Inferior parietal cortex (tissue), 1 donor: ENCODE data around the gene HYAL3.
"Not testable (repeated sequence)": the region's sequence is repeated elsewhere in the genome, so short reads cannot be mapped to it uniquely, and the experiment has no call there.

ENCODE experiments used
- DNase-seq: peaks from one replicate; pipeline ENCODE4 v3.0.0-alpha.2; 2016; ENCODE audit errors: extremely low spot score

HYAL3 gene

DNA sequence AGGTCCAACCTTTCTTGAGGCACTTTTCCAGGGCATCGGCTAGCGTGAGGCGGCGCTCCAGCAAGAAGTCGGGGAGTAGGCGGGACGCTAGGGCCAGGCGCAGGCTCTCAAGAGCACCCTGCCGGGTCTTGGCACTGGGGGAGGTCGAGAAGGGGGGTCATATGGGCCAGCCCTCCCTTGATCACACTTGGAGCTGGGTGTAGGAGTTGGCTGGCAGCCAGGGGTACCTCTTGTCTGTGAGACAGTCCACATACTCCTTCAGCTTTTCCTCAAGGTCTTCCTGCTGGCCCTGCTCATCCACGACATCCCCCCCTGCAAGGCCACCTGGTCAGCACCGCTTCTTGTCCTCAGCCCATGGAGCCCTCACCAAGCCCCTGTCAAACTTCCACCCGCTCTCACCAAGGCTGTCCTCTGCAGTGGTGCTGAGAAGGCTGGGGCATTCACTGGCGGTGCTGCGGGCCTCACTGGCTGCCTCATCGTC is 9.0 kb downstream of the HYAL3 start:
- no peak for DNase-seq

DNA sequence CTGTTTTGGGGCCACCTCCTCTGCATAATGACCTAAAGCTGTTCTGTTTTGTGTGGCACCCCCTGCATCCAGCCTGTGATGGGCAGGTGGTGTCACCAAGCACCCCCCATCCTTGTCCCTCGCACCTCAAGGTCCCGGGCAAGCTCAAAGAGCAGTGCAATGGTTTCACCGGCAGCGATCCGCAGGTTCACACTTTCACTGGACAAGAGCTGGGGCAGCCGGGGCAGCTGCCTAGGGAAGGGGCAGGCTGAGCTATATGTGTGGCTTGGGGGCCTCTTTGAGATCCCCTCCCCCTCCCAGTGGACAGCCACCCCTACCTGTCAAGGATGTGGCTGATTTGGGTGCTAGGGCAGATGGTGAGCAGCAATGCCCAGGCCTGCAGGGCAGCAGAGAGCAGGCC is 10.1 kb downstream of the HYAL3 start:
- no peak for DNase-seq

DNA sequence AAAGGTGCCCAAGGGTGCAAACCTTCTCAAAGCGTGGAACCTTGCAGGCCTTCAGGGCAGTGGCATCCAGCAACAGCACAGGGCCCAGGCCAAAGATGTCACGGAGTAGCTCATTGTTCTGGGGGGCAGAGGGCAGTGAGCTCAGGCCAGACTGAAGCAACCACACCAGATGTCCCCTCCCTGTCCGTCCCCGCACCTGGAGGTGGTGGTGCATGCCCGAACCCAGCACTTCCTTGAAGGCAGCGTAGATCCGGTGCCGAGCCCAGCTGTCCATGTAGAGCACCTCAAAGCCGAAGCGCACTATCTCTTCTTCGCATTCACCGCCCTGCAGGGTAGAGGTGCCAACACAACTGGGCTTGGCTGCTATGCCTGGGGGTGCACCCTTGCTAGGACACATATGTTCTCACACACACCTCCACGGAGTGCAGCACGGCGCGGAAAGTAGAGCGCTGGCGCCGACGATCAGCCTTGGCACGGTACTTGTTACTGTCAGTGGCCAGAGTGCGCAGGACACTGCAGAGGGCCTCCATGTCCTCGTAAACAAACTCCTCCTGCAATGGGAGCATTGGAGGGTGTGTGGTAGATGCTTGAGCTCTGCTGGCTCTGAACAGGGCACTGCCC is 10.7 kb downstream of the HYAL3 start:
- DNase-seq = no peak

DNA sequence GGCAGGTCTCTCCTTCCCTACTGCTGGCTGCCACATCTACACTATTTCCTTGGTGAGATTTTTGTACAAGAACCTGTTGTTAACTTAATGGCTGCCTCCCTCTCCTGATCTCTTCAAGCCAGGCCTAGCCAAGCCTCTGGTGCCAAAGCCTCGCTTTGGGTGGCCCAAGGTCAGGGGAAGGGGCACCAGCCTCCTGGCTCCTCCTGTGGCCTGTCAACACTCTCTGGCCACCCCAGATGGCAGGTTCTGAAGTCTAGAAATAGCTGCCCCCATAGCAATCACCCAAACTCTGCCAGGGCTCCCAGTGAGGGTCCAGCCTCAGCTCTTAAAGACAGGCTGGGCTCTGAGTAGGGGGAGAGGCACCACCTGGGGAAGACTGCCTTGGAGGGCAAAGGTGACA is 11.9 kb downstream of the HYAL3 start:
- DNase-seq = no peak

DNA sequence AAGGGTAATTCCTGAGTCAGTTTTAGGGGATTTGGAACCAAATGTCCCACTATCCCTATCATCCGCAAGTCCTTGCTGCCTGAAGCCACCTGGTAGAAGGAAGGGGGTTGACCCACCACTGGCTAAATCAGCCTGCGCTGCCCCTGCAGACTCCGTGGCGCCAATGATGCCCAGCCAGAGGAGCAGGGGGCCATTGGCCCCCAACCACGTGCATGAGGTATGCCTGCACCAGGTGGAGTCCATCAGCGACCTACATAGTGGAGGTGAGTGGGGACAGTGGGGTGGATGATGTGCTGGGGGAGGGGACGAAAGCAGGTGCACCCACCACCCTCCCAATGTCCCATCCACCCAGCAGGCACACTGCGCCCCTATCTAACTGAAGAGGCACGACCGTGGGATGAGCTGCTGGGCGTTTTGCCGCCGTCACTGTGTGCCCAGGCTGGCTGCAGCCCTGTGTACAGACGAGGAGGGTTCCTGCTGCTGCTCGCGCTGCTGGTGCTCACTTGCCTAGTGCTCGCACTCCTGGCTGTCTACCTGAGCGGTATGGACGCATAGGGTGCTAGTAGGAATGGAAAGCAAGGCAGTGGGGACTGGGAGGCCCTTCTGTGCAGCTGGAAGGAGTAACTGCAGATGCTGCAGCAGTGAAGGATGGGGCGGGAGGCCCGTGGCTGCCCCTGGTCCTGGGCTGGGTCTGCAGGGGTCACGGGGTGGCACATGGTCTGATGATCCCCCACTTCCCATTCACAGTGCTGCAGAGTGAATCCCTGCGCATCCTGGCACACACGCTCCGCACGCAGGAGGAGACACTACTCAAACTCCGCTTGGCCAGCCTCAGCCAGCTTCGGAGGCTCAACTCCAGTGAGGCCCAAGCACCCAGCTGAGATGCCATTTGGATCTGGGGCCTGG is 12.6 kb downstream of the HYAL3 start:
- DNase-seq = no peak

DNA sequence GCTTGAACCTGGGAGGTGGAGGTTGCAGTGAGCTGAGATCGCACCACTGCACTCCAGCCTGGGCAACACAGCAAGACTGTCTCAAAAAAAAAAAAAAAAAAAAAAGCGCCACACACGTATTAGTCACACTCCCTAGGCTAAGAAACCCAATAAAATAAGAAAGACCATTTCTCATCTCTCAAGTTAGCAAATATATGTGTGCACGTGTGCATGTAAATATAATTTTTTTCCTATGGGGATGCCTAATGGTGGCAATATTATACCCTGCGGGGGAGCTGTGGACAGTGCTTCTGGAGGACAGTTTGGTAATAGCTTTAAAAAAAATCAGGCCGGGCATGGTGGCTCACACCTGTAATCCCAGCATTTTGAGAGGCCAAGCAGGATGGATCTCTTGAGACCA is 15.1 kb downstream of the HYAL3 start:
- not testable (repeated sequence) for DNase-seq

DNA sequence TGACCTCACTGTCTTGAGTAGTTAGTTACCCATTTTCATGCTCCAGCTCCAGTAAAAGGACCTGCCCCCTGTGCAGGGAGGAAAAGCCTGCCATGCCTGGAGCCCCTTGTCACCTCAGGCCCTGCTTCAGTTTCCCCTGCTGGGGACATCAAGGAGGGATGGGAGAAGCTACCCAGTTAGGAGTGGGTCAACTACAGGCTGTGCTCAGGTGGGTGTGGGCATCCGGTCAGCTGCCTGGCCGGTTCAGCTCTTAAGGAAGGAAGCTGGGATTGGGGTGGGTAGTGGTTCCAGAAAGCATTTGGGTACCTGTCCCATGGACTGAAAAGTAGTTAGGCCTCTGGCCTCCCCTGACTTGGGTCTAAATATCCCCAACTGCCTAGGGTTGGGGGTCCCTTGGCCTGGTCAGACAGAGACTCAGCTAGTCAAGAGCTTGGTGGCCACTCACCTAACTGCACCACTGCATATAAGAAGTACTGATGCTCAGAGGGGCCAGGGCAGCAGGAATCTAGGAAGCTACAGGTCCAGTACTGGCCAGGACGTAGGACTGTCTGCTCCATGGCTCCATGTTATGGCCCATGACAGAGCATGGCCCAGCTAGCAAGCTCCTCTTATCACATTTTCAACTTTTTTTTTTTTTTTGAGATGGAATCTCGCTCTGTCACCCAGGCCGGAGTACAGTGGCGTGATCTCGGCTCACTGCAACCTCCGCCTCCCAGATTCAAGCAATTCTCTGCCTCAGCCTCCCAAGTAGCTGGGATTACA is 19.8 kb downstream of the HYAL3 start:
- no peak for DNase-seq

DNA sequence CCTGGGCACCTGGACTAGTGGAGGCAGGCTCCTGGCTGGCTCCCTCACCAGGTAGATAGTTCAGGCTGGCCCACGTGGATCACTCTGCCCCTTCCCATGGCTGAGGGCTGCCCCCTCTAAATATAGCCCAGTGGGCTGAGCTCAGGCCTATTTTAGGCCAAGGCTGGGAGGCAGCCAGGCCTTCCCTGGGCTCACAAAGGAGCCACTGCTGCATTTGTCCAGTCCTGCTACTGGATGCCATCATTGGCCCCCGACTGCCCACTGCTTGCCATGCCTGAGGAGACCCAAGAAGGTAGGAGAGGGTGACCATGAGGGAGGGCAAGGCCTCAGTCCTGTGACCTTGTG is 20.4 kb downstream of the HYAL3 start, which contains the start of gene LSMEM2:
TSS of gene LSMEM2 (plus strand) at position 208 of the 345 bp plus-strand sequence. CDS start at position 235, 27 bp downstream.
- DNase-seq = no peak

DNA sequence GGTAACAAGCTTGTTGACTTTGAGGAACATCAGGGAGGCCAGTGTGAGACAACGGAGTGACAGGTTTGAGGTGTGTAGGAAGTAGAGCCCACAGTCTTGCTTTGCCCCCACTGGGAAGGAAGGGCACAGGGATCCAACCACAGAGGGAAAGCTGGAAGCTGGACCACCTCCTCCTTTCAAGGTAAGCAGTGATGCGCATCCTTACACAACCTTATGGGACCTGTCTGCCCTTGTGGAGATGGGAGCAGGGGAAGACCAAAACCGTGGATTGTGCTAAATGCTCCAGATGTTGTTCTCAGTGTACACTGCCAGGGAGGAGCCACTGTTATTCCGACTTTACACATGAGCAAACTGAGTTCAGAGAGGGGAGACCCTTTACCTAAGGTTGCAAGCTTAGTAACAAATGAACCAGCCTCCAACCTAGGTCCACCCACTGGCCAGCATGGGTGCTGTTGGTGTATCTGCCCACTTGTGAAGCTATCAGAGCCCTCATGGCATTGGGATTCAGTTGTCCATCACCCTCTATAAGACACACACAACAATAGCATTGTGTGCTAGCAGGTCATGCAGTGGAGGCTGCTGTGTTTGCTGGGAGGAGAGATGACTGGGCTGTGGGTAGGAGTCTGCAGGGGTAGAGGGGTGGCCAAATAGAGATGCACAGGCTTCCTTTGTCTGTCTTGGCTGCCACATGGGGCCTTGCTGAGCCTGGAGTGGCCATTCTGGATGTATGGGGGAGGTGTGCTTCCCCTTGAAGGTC is 20.9 kb downstream of the HYAL3 start:
- no peak for DNase-seq

DNA sequence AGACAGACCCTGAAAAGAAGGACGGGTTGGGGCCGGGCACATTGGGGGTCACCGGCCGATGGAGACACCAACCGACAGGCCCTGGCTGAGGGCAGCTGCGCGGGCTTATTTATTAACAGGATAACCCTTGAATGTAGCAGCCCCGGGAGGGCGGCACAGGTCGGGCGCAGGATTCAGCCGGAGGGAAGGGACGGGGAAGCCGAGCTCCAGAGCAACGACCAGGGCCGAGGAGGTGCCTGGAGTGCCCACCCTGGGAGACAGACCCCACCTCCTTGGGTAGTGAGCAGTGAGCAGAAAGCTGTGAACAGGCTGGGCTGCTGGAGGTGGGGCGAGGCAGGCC is 22.5 kb downstream of the HYAL3 start:
- no peak for DNase-seq

DNA sequence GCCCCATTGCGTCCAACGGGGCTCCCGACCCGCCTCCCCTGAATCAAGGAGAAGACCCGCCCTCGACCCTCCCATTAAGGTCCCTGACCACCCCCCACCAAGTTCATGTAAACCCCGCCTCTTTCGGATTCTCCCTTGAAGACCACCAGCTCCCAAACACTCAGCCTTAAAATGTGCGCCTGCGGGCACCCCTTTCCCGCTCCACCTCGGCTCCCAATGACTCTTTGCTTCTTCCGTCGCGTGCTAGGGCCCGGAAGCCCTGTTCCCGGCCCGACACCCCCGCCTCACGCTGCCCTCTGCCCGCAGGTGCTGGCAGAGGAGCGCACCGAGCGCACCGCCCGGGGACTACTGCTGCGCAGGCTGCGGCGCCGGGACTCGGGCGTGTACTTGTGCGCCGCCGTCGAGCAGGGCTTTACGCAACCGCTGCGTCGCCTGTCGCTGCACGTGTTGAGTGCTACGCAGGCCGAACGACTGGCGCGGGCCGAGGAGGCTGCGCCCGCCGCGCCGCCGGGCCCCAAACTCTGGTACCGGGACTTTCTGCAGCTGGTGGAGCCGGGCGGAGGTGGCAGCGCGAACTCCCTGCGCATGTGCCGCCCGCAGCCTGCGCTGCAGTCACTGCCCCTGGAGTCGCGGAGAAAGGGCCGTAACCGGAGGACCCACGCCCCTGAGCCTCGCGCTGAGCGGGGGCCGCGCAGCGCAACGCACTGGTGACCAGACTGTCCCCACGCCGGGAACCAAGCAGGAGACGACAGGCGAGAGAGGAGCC is 23.0 kb downstream of the HYAL3 start:
- DNase-seq = no peak

DNA sequence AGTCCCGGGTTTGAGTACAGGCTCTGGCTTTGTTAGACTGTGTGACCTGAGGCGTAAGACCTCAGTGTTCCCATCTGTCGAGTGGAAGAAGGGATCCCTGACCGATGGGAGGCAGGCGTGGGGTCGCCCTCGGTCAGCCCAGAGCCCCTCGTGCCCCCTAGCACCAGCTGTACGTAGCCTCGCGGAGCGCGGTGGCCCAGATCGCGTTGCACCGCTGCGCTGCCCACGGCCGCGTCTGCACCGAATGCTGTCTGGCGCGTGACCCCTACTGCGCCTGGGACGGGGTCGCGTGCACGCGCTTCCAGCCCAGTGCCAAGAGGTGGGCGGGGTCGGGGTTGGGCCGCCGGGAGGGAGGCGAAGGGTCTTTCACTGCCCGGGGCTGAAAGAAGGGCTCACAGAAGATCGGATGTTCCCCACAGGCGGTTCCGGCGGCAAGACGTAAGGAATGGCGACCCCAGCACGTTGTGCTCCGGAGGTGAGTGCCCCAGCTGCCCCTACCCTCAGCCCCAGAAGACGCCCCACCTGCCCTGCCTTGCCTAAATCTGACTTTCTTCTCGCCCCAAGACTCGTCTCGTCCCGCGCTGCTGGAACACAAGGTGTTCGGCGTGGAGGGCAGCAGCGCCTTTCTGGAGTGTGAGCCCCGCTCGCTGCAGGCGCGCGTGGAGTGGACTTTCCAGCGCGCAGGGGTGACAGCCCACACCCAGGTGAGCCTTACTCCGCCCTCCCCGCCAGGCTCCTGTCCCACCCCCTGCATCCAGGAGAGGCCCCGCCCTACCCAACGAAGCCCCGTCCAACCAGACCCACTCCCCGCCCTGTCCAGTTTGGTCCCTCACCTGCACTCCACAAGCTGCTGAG is 23.8 kb downstream of the HYAL3 start:
- DNase-seq = no peak

DNA sequence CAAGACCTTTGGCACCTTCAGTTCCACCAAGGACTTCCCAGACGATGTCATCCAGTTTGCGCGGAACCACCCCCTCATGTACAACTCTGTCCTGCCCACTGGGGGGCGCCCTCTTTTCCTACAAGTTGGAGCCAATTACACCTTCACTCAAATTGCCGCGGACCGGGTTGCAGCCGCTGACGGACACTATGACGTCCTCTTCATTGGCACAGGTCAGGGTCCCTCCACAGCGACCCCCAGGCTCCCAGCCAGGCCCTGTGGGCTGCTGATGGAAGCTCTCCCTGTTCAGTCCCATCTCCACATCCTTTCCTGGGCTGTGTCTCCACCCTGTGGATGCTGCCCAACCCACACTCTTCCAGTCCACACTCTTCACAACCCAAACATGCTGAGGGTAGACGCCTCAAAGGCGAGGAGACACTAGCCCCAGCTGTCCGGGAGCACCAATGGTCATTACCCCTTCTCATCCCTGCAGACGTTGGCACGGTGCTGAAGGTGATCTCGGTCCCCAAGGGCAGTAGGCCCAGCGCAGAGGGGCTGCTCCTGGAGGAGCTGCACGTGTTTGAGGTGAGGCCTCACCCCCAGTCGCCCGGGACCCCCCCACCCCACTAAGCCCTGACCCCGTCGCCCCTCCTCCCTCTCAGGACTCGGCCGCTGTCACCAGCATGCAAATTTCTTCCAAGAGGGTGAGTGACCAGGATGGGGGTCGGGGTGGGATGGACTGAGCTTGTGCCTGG is 24.7 kb downstream of the HYAL3 start:
- DNase-seq = no peak

DNA sequence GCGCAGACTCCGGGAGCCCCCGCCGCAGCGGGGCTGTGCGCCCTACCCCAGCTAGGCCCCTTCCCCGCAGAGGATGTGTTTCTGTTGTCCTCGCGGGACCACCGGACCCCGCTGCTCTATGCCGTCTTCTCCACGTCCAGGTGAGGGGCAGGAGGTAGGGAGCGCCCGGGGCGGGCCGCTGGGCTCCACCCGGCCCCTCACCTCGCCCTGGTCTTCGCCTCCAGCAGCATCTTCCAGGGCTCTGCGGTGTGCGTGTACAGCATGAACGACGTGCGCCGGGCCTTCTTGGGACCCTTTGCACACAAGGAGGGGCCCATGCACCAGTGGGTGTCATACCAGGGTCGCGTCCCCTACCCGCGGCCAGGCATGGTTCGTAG is 25.5 kb downstream of the HYAL3 start:
- DNase-seq = no peak

DNA sequence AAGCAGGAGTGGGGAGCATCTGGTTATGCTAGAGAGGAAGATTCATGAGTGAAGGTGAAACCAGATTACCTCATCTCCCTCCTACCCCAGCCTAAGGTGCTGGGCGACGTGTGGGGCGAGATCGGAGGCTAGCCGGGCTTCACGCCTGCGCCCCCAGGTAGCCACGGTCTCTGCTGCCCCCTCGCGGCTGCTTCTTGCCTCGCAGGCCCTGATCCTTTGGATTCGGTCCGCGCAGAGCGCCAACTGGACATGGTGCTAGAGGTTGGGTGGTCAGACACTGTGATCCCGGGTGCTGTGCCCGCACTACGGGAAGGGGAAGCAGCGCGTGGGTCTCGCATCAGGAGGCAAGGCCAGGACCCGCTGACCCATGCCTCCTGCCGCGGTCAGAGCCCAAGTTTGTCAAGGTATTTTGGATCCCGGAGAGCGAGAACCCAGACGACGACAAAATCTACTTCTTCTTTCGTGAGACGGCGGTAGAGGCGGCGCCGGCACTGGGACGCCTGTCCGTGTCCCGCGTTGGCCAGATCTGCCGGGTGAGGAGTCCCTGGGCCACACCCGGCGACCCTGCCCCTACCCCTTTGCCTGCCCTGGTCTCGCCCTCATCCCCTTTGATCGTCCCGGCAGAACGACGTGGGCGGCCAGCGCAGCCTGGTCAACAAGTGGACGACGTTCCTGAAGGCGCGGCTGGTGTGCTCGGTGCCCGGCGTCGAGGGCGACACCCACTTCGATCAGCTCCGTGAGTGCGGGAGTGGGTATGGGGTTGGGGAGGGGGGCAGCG is 26.1 kb downstream of the HYAL3 start:
- peak; percentile 94 for DNase-seq

DNA sequence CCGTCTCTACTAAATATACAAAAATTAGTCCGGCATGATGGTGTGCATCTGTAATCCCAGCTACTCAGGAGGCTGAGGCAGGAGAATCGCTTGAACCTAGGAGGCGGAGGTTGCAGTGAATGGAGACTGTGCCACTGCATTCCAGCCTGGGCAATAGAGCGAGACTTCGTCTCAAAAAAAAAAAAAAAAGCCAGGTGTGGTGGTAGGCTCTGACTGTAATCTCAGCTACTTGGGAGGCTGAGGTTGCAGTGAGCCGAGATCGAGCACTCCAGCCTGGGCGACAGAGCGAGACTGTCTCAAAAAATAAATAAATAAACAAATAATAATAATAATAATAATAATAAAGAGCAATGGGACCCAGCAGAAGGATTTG is 26.7 kb downstream of the HYAL3 start:
- not testable (repeated sequence) for DNase-seq

DNA sequence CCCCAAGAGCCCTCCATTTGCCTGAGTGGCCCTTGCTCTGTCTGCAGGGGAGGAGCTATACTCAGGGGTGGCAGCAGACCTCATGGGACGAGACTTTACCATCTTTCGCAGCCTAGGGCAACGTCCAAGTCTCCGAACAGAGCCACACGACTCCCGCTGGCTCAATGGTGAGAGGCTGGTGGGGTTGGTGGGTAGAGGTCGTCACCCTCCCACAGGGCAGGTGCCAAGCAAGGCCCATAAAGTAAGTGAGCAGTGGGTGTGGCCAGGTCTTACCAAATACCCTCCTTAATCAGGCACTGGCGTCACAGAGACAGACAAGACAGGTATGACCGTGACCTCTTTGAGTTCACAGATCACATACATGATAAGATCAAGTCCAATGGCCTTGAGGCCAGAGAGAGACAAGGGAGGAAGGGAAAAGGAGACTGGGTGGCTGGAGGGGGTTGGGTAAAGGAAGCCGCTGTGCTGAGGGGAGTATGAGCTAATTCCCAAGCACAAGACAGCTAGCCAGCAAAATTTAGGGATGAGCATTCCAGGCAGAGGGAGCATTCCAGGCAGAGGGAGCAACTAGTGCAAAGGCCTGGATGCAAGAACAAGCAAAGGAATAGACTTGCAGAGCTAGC is 27.8 kb downstream of the HYAL3 start:
- no peak for DNase-seq
